ENCODE data around the gene ELANE. TPM values are rescaled to one million over a fixed set of nuclear protein-coding genes. Genes with fewer than 3 reads are reported as not detected.

ELANE gene
- total and polyA plus RNA-seq, 9 of the 15 experiments (the other 6 are each of a cell fraction or from before 2014, with no cell fraction given), result not detected

- TF ChIP-seq ZNF124 (CRISPR knock-in tag; IDR thresholded peaks at IDR 0.05) (no peak), RNF2 (IDR thresholded peaks at IDR 0.05) (peak; percentile 98; the same call in 1 of the 2 replicates), ZBTB7A (IDR thresholded peaks at IDR 0.05; ENCODE audit: borderline replicate concordance, control insufficient read depth, low read depth, low read length) (peak; percentile 73), ZBTB2 (IDR thresholded peaks at IDR 0.05) (peak; percentile 54; the same call in 1 of the 2 replicates), ZBTB11 (CRISPR knock-in tag; IDR thresholded peaks at IDR 0.05) (peak in 1 of 3 experiments; percentile 50; a peak in 1 of 6 replicates), KDM5B (IDR thresholded peaks at IDR 0.05; ENCODE audit: insufficient replicate concordance, low read depth, low read length) (peak; percentile 46), NONO (IDR thresholded peaks at IDR 0.05; ENCODE audit: low read depth in 2 of 2, low read length in 1 of 2) (peak in 1 of 2 experiments; percentile 75; a peak in 1 of 4 replicates), LEF1 (IDR thresholded peaks at IDR 0.05) (peak; percentile 79; the same call in 1 of the 2 replicates), HDAC1 (IDR thresholded peaks at IDR 0.05) (peak in 1 of 2 experiments; percentile 45; a peak in 1 of 4 replicates), CSDE1 (IDR thresholded peaks at IDR 0.05) (0 out of 4 replicates have a peak, but pooled peaks of 1 of the 2 experiments have one; percentile 20), TEAD1 (CRISPR knock-in tag; IDR thresholded peaks at IDR 0.05) (peak; percentile 59 to 62; a peak in 2 of 4 replicates), BCLAF1 (IDR thresholded peaks at IDR 0.05; ENCODE audit: borderline replicate concordance in 1 of 2, control insufficient read depth in 1 of 2, low read depth in 2 of 2, low read length in 1 of 2) (no peak), GATAD2A (IDR thresholded peaks at IDR 0.05) (peak; percentile 68; the same call in 1 of the 2 replicates), RAD21 (CRISPR knock-in tag; conservative IDR thresholded peaks at IDR 0.05 in 1 of 2, IDR thresholded peaks at IDR 0.05 in 1 of 2) (peak in 1 of 2 experiments; percentile 20; a peak in 2 of 4 replicates), CBFA2T3 (IDR thresholded peaks at IDR 0.05) (peak; percentile 47), MCM7 (IDR thresholded peaks at IDR 0.05) (no peak)
- TF ChIP-seq, protein P1, sequence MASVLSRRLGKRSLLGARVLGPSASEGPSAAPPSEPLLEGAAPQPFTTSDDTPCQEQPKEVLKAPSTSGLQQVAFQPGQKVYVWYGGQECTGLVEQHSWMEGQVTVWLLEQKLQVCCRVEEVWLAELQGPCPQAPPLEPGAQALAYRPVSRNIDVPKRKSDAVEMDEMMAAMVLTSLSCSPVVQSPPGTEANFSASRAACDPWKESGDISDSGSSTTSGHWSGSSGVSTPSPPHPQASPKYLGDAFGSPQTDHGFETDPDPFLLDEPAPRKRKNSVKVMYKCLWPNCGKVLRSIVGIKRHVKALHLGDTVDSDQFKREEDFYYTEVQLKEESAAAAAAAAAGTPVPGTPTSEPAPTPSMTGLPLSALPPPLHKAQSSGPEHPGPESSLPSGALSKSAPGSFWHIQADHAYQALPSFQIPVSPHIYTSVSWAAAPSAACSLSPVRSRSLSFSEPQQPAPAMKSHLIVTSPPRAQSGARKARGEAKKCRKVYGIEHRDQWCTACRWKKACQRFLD (CRISPR knock-in tag; IDR thresholded peaks at IDR 0.05), result no peak
Measured at GRCh38 chr19:823565-824121, 28.5 kb upstream of the ELANE start (continued).
